SK-N-SH (cell line): Measurements from ENCODE around the gene MAP4K5.

Source experiments
- NFIC ChIP-seq: IDR thresholded peaks from 2 replicates; pipeline ENCODE4 v1.4.0; 2012; ENCODE audit warnings: borderline replicate concordance
- RAD21 ChIP-seq: IDR thresholded peaks from 2 replicates; pipeline ENCODE4 v1.6.1; 2012; ENCODE audit warnings: mild to moderate bottlenecking, low read length
- TAF1 ChIP-seq: IDR thresholded peaks from 2 replicates; pipeline ENCODE4 v1.6.1; 2012; ENCODE audit warnings: low read depth, mild to moderate bottlenecking, low read length, moderate library complexity, borderline replicate concordance
- YY1 ChIP-seq: IDR thresholded peaks from 2 replicates; pipeline ENCODE4 v1.4.0; 2012; ENCODE audit warnings: low read depth, mild to moderate bottlenecking
- TF ChIP-seq, protein P1 (sequence below): fragments of 200-600 bp; sonication (generic); IDR thresholded peaks from 2 replicates; pipeline ENCODE4 v1.6.1; 2017; ENCODE audit warnings: antibody characterized with exemption, mild to moderate bottlenecking, moderate library complexity

DNA sequence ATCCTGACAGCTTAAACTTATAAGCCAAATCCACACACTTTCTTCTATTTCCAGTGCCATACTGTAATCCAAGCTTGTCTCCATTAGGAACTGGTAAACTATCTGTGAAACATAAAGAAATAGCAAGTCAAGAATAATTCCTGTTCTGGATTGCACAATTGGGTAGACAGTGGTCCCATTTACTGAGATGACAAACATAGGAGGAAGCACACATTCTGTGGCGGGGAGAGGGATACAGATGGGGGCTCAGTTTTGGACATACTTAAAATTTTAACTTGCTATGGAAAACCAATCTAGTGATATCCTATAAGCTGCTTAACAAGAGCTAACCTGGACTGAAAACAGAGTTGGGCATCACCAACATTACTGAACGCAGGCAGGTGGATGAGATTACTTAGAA is 16.3 kb downstream of the MAP4K5 start:
- TF ChIP-seq, protein P1, sequence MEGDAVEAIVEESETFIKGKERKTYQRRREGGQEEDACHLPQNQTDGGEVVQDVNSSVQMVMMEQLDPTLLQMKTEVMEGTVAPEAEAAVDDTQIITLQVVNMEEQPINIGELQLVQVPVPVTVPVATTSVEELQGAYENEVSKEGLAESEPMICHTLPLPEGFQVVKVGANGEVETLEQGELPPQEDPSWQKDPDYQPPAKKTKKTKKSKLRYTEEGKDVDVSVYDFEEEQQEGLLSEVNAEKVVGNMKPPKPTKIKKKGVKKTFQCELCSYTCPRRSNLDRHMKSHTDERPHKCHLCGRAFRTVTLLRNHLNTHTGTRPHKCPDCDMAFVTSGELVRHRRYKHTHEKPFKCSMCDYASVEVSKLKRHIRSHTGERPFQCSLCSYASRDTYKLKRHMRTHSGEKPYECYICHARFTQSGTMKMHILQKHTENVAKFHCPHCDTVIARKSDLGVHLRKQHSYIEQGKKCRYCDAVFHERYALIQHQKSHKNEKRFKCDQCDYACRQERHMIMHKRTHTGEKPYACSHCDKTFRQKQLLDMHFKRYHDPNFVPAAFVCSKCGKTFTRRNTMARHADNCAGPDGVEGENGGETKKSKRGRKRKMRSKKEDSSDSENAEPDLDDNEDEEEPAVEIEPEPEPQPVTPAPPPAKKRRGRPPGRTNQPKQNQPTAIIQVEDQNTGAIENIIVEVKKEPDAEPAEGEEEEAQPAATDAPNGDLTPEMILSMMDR: no peak
- TF ChIP-seq NFIC: no peak
- TF ChIP-seq YY1: no peak
- no peak for TF ChIP-seq TAF1
- no peak for TF ChIP-seq RAD21
